H9 (cell line): ENCODE data around the gene PTPMT1. TPM values are rescaled to one million over a fixed set of nuclear protein-coding genes. Genes with fewer than 3 reads are reported as not detected.

Source experiments
- DNase-seq: peaks from one replicate; pipeline ENCODE4 v3.0.0-alpha.2; 2017
- H2AFZ ChIP-seq: one replicate; pipeline ENCODE4 v1.6.1; 2013; ENCODE audit warnings: mild to moderate bottlenecking, low read length, control low read depth, moderate library complexity
- H2AK5ac ChIP-seq: 2 replicates; pipeline ENCODE4 v1.6.1; 2013; ENCODE audit warnings: low read length, control low read depth, mixed read lengths; ENCODE audit not compliant: insufficient read length
- H2BK120ac ChIP-seq: one replicate; pipeline ENCODE4 v1.6.1; 2013; ENCODE audit warnings: low read depth, mild to moderate bottlenecking, low read length, control low read depth, inconsistent platforms; ENCODE audit not compliant: poor library complexity, severe bottlenecking
- H2BK12ac ChIP-seq: 2 replicates; pipeline ENCODE4 v1.6.1; 2013; ENCODE audit warnings: low read length, control low read depth, mixed read lengths, low read depth; ENCODE audit not compliant: insufficient read length
- H2BK15ac ChIP-seq: 2 replicates; pipeline ENCODE4 v1.6.1; 2013; ENCODE audit warnings: low read depth, low read length, control low read depth
- H2BK20ac ChIP-seq: one replicate; pipeline ENCODE4 v1.6.1; 2013; ENCODE audit warnings: low read depth, mild to moderate bottlenecking, low read length, control low read depth, inconsistent platforms; ENCODE audit not compliant: poor library complexity, severe bottlenecking
- H2BK5ac ChIP-seq: 2 replicates; pipeline ENCODE4 v1.6.1; 2013; ENCODE audit warnings: low read length, control low read depth, mixed read lengths; ENCODE audit not compliant: insufficient read length
- H3K14ac ChIP-seq: 2 replicates; pipeline ENCODE4 v1.6.1; 2013; ENCODE audit warnings: low read length, control low read depth; ENCODE audit not compliant: insufficient read depth
- H3K18ac ChIP-seq: 2 replicates; pipeline ENCODE4 v1.6.1; 2013; ENCODE audit warnings: low read depth, mild to moderate bottlenecking, mixed read lengths, low read length, control low read depth; ENCODE audit not compliant: insufficient read length
- H3K23ac ChIP-seq: 2 replicates; pipeline ENCODE4 v1.6.1; 2013; ENCODE audit warnings: low read length, control low read depth, mixed read lengths, low read depth; ENCODE audit not compliant: insufficient read length
- H3K23me2 ChIP-seq: 2 replicates; pipeline ENCODE4 v1.6.1; 2013; ENCODE audit warnings: low read depth, mild to moderate bottlenecking, mixed read lengths, low read length, control low read depth; ENCODE audit not compliant: insufficient read length, poor library complexity, severe bottlenecking
- H3K27ac ChIP-seq: 2 replicates; pipeline ENCODE4 v1.5.1; 2013; ENCODE audit warnings: low read length, control low read depth, mixed read lengths, low read depth; ENCODE audit not compliant: insufficient read length
- H3K27me3 ChIP-seq: 2 replicates; pipeline ENCODE4 v1.6.1; 2013; ENCODE audit warnings: low read length, control low read depth, inconsistent platforms; ENCODE audit not compliant: insufficient read depth
- H3K4ac ChIP-seq: 2 replicates; pipeline ENCODE4 v1.6.1; 2013; ENCODE audit warnings: low read depth, mild to moderate bottlenecking, control low read depth, inconsistent platforms, low read length, moderate library complexity
- H3K4me1 ChIP-seq: 2 replicates; pipeline ENCODE4 v1.6.1; 2013; ENCODE audit warnings: low read length, control low read depth, inconsistent platforms; ENCODE audit not compliant: insufficient read depth
- H3K4me2 ChIP-seq: 2 replicates; pipeline ENCODE4 v1.6.1; 2013; ENCODE audit warnings: low read length, control low read depth, mixed read lengths; ENCODE audit not compliant: insufficient read length, insufficient read depth
- H3K56ac ChIP-seq: 2 replicates; pipeline ENCODE4 v1.6.1; 2013; ENCODE audit warnings: low read depth, mild to moderate bottlenecking, mixed read lengths, low read length, control low read depth; ENCODE audit not compliant: insufficient read length
- H3K79me1 ChIP-seq: 2 replicates; pipeline ENCODE4 v1.6.1; 2013; ENCODE audit warnings: low read depth, mild to moderate bottlenecking, moderate library complexity, low read length, control low read depth, inconsistent platforms; ENCODE audit not compliant: insufficient read depth, poor library complexity, severe bottlenecking
- H3K79me2 ChIP-seq: 2 replicates; pipeline ENCODE4 v1.6.1; 2013; ENCODE audit warnings: low read length, control low read depth, inconsistent platforms; ENCODE audit not compliant: insufficient read depth
- H3K9ac ChIP-seq: 2 replicates; pipeline ENCODE4 v1.6.1; 2013; ENCODE audit warnings: low read length, control low read depth, mixed read lengths; ENCODE audit not compliant: insufficient read length; ENCODE audit errors: extremely low read depth
- H3K9me3 ChIP-seq: one replicate; pipeline ENCODE4 v1.6.1; 2013; ENCODE audit warnings: low read depth, low read length, inconsistent platforms; ENCODE audit not compliant: control insufficient read depth
- H3T11ph ChIP-seq: one replicate; pipeline ENCODE4 v1.6.1; 2013; ENCODE audit warnings: mild to moderate bottlenecking, low read length, control low read depth, inconsistent platforms
- H4K20me1 ChIP-seq: one replicate; pipeline ENCODE4 v1.6.1; 2013; ENCODE audit not compliant: control insufficient read depth, insufficient read length, insufficient read depth
- H4K5ac ChIP-seq: 2 replicates; pipeline ENCODE4 v1.6.1; 2013; ENCODE audit warnings: low read depth, mild to moderate bottlenecking, mixed read lengths, low read length, control low read depth; ENCODE audit not compliant: insufficient read length
- H4K8ac ChIP-seq: replicated peaks from 2 replicates; pipeline ENCODE4 v1.6.1; 2013; ENCODE audit warnings: low read length, control low read depth, mixed read lengths, low read depth; ENCODE audit not compliant: insufficient read length
- H4K91ac ChIP-seq: 2 replicates; pipeline ENCODE4 v1.6.1; 2013; ENCODE audit warnings: low read depth, mild to moderate bottlenecking, moderate library complexity, mixed read lengths, low read length, control low read depth; ENCODE audit not compliant: insufficient read length
- H3K27ac Mint-ChIP-seq, 3 experiments: 2 replicates in 2 of 3; 3 replicates in 1 of 3; pipeline ENCODE4 v1.8.0; 2020 to 2021; ENCODE audit warnings: mixed read lengths in 3 of 3, mild to moderate bottlenecking in 1 of 3, moderate library complexity in 1 of 3
- H3K27me3 Mint-ChIP-seq: 2 replicates; pipeline ENCODE4 v1.8.0; 2021; ENCODE audit warnings: low read depth, mild to moderate bottlenecking, moderate library complexity, mixed read lengths
- H3K36me3 Mint-ChIP-seq, 3 experiments: 2 replicates in 2 of 3; 3 replicates in 1 of 3; pipeline ENCODE4 v1.8.0; 2020 to 2021; ENCODE audit warnings: low read depth in 3 of 3, mixed read lengths in 3 of 3; ENCODE audit not compliant: insufficient read depth in 1 of 3
- H3K4me1 Mint-ChIP-seq, 2 experiments: 2 replicates each; pipeline ENCODE4 v1.8.0; 2020; ENCODE audit warnings: mixed read lengths in 2 of 2
- H3K4me3 Mint-ChIP-seq, 2 experiments: 2 replicates in 1 of 2; 3 replicates in 1 of 2; pipeline ENCODE4 v1.8.0; 2020 to 2021; ENCODE audit warnings: mild to moderate bottlenecking in 2 of 2, mixed read lengths in 2 of 2, moderate library complexity in 1 of 2
- H3K9me3 Mint-ChIP-seq, 2 experiments: 2 replicates in 1 of 2; 3 replicates in 1 of 2; pipeline ENCODE4 v1.8.0; 2020; ENCODE audit warnings: mild to moderate bottlenecking in 2 of 2, mixed read lengths in 2 of 2, moderate library complexity in 1 of 2
- CTCF ChIP-seq: fragments of 200-600 bp; sonication (generic); conservative IDR thresholded peaks from 3 replicates; pipeline ENCODE4 v1.8.0; 2021; ENCODE audit warnings: antibody characterized with exemption, mild to moderate bottlenecking
- WGBS: extraction: QIAGEN DNeasy Blood & Tissue Kit; methylation state at CpG from one replicate; pipeline ENCODE4 v1.1.7; 2013; ENCODE audit warnings: missing lambda C conversion rate, low lambda C conversion rate, mixed read lengths; ENCODE audit not compliant: insufficient read length; ENCODE audit errors: extremely low coverage; 5-methylcytosine and 5-hydroxymethylcytosine counted together
- total RNA-seq: library from RNA; stranded (reverse); gene quantifications from 2 replicates; pipeline ENCODE4 v1.2.1, GENCODE V29; 2021

PTPMT1 gene
- total RNA-seq, 1 experiment from 2014 or later, result 72.9 TPM

GRCh38 chr11:47595029-47595428 is 29.6 kb downstream of the PTPMT1 start:
- Histone ChIP-seq H3K23ac (no peak overlapping the region), H3K56ac (no peak overlapping the region), H2AK5ac (no peak overlapping the region), H3K27me3 (peaks cover 10% of the 10 kb centered on the region; the same call in 1 of the 2 replicates), H3K18ac (no peak overlapping the region), H2BK15ac (no peak overlapping the region), H4K8ac (no peak overlapping the region), H3T11ph (no peak overlapping the region), H3K79me1 (no peaks in the 10 kb centered on the region), H2BK120ac (no peak overlapping the region), H2BK20ac (no peak overlapping the region), H2BK12ac (no peak overlapping the region), H2BK5ac (no peak overlapping the region), H3K23me2 (peaks cover 13% of the 10 kb centered on the region), H2AFZ (no peak overlapping the region), H3K27ac (no peak overlapping the region), H3K4ac (no peak overlapping the region), H4K20me1 (no peaks in the 10 kb centered on the region), H4K91ac (no peak overlapping the region), H3K14ac (no peak overlapping the region), H3K79me2 (no peaks in the 10 kb centered on the region), H4K5ac (no peak overlapping the region), H3K4me1 (no peaks in the 10 kb centered on the region), H3K4me2 (no peak overlapping the region), H3K9me3 (no peaks in the 10 kb centered on the region), H3K9ac (no peak overlapping the region)
- no peak for DNase-seq
- WGBS, result no CpG with 5 or more reads among the region's 7 CpGs
- no peaks in the 10 kb centered on the region; a peak in 1 of 7 replicates for H3K36me3 Mint-ChIP-seq
- H3K4me1 Mint-ChIP-seq, result peaks cover 26 to 34% of the 10 kb centered on the region in 2 experiments
- TF ChIP-seq CTCF, result no peak
- no peaks in the 10 kb centered on the region for H3K9me3 Mint-ChIP-seq
- peaks cover 41% of the 10 kb centered on the region for H3K27me3 Mint-ChIP-seq
- H3K27ac Mint-ChIP-seq, result no peak overlapping the region
- peak overlapping the region; percentile 73 to 93 for H3K4me3 Mint-ChIP-seq
